ENCODE data around the gene ARHGEF18. TPM values are rescaled to one million over a fixed set of nuclear protein-coding genes. Genes with fewer than 3 reads are reported as not detected.

ARHGEF18 gene
- total RNA-seq (2021) (58.2 and 77.4 TPM in 2 replicates), Bru-seq, nascent RNA (percentile 77 among the genes with signal in this experiment), BruChase-seq, experiment 1, labeled RNA remaining after a 2-hour chase (percentile 87 among the genes with signal in this experiment), BruChase-seq, experiment 2, labeled RNA remaining after a 6-hour chase (percentile 93 among the genes with signal in this experiment)
- long read RNA-seq, partial matches to known transcripts = 60 of 75 reads
- long read RNA-seq, other reads (novel, unspliced or antisense) = 15 of 75 reads

DNA sequence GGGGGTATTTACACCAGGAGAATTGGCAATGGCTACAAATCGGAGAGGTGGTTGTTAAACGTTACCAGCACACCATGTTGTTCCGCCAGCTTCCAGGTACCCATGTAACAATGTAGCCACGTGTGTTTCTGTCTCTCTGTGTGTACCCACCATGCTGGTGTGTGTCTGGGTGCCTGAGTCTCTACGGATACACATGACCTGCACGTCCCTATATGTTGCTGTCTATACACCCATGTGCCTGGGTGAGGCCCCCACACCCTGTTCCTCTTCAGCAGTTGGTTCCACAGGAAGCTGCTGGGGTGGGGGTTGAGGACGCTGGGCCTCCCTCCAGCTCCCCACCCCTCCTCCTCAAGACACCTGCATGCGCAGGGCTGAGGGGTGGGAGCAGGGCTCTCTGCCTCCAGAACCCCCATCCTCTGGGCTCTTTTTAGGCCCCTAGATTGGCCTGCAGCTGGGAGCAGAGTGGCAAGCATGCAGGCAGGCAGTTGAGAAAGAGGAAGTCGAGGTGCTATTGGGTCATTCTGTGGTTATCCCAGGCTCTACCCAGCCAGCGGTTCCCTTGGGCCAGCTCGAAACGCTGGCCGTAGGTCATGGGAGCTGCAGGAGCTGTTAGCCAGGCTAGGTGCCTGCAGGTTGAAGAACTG, at the start of gene ARHGEF18:
ARHGEF18 (plus strand) TSS at position 351 of the 644 bp plus-strand sequence. CDS start 13,954 bp downstream, outside the sequence.
- Histone ChIP-seq H3K9me2 (ENCODE audit: insufficient read depth) (no peaks in the 10 kb centered on the region), H3K27me3 (ENCODE audit: insufficient read depth, low read depth) (no peaks in the 10 kb centered on the region), H3K79me2 (ENCODE audit: low read depth) (no peaks in the 10 kb centered on the region), H4K20me1 (ENCODE audit: insufficient read depth) (no peaks in the 10 kb centered on the region), H3K4me2 (no peak within 1 kb of the TSS), H2AFZ (no peak within 1 kb of the TSS), H3K4me3 (no peak within 1 kb of the TSS), H3F3A (ENCODE audit: insufficient read depth, low read depth) (no peaks in the 10 kb centered on the region), H3K4me1 (replicated peaks; ENCODE audit: insufficient read depth) (no peaks in the 10 kb centered on the region; the same call in 1 of the 2 replicates), H3K36me3 (ENCODE audit: low read depth) (no peaks in the 10 kb centered on the region), H3K9me3 (ENCODE audit: insufficient read depth, low read depth) (no peaks in the 10 kb centered on the region), H3K27ac (no peak within 1 kb of the TSS)
- CTCF ChIA-PET = no interaction called here
- intact Hi-C loops (cut with micrococcal nuclease; ENCODE audit: unreplicated experiment) = no loop called here
- DNase-seq = no peak
- POLR2A ChIA-PET (ENCODE audit: unreplicated experiment) = no interaction called here
- TF ChIP-seq, protein P1, sequence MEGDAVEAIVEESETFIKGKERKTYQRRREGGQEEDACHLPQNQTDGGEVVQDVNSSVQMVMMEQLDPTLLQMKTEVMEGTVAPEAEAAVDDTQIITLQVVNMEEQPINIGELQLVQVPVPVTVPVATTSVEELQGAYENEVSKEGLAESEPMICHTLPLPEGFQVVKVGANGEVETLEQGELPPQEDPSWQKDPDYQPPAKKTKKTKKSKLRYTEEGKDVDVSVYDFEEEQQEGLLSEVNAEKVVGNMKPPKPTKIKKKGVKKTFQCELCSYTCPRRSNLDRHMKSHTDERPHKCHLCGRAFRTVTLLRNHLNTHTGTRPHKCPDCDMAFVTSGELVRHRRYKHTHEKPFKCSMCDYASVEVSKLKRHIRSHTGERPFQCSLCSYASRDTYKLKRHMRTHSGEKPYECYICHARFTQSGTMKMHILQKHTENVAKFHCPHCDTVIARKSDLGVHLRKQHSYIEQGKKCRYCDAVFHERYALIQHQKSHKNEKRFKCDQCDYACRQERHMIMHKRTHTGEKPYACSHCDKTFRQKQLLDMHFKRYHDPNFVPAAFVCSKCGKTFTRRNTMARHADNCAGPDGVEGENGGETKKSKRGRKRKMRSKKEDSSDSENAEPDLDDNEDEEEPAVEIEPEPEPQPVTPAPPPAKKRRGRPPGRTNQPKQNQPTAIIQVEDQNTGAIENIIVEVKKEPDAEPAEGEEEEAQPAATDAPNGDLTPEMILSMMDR (conservative IDR thresholded peaks at IDR 0.05) = no peak
- TF ChIP-seq EZH2 (IDR thresholded peaks at IDR 0.05; ENCODE audit: low read depth) = no peak
- BruUV-seq (replicated peaks) = no TSS peak

DNA sequence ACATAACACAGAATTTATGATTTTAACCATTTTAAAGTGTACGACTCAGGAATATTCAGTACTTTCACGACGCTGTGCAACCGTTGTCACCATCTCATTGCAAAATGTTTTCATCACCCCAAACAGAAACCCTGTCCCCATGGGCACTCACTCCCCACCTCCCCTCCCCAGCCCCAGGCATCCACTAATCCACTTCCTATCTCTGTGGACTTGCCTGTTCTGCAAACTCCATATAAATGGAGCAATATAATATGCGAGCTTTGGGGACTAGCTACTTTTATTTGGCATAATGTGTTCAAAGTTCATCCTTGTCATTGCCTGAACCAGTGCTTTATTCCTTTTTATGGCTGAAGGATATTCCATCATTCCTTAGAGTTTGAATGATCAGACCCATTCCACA, 47.2 kb upstream of the ARHGEF18 start:
- no peaks in the 10 kb centered on the region for H3F3A ChIP-seq (ENCODE audit: insufficient read depth, low read depth)
- no peaks in the 10 kb centered on the region for H3K9me3 ChIP-seq (ENCODE audit: insufficient read depth, low read depth)
- no peak overlapping the region for H3K4me2 ChIP-seq
- no peak for DNase-seq
- H2AFZ ChIP-seq = no peak overlapping the region
- H3K9me2 ChIP-seq (ENCODE audit: insufficient read depth) = no peaks in the 10 kb centered on the region
- CTCF ChIA-PET = interaction anchor here (0.7 kb wide), 1 partner anchor 304 kb away, joined by 8 read pairs; no protein-coding TSS in a partner anchor
- no peak for TF ChIP-seq EZH2 (IDR thresholded peaks at IDR 0.05; ENCODE audit: low read depth)
- TF ChIP-seq, protein P1 (conservative IDR thresholded peaks at IDR 0.05) = no peak
- no peaks in the 10 kb centered on the region for H4K20me1 ChIP-seq (ENCODE audit: insufficient read depth)
- no peaks in the 10 kb centered on the region for H3K4me1 ChIP-seq (replicated peaks; ENCODE audit: insufficient read depth)
- POLR2A ChIA-PET (ENCODE audit: unreplicated experiment) = no interaction called here
- H3K27me3 ChIP-seq (ENCODE audit: insufficient read depth, low read depth) = no peaks in the 10 kb centered on the region
- BruUV-seq (replicated peaks) = no TSS peak
- intact Hi-C loops (cut with micrococcal nuclease; ENCODE audit: unreplicated experiment) = no loop called here
- H3K36me3 ChIP-seq (ENCODE audit: low read depth) = no peaks in the 10 kb centered on the region
- no peaks in the 10 kb centered on the region for H3K79me2 ChIP-seq (ENCODE audit: low read depth)
- no peak overlapping the region for H3K4me3 ChIP-seq
- no peak overlapping the region for H3K27ac ChIP-seq

DNA sequence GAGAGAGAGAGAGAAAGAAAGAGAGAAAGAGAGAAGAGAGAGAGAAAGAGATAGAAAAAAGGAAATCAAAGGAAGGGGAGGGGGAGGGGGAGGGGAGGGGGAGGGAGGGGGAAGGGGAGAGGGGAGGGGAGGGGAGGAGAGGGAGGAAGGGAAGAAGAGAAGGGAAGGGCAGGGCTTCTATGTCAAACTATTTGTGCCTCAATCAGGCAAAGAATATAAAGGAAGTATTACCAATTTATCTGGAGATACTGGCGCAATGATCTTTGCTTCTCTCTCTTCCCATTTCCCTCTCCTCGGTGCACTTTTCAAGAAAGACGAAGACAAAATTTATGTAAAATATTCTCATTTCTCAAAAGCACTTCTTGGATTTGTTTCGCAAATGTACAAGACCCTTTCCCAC, 45.3 kb upstream of the ARHGEF18 start:
- Histone ChIP-seq H4K20me1 (ENCODE audit: insufficient read depth) (no peaks in the 10 kb centered on the region), H3K4me2 (no peak overlapping the region), H3F3A (ENCODE audit: insufficient read depth, low read depth) (no peaks in the 10 kb centered on the region), H3K27me3 (ENCODE audit: insufficient read depth, low read depth) (no peaks in the 10 kb centered on the region), H3K9me3 (ENCODE audit: insufficient read depth, low read depth) (no peaks in the 10 kb centered on the region), H2AFZ (no peak overlapping the region), H3K9me2 (ENCODE audit: insufficient read depth) (no peaks in the 10 kb centered on the region), H3K4me3 (no peak overlapping the region), H3K4me1 (replicated peaks; ENCODE audit: insufficient read depth) (no peaks in the 10 kb centered on the region), H3K27ac (no peak overlapping the region), H3K79me2 (ENCODE audit: low read depth) (no peaks in the 10 kb centered on the region), H3K36me3 (ENCODE audit: low read depth) (no peaks in the 10 kb centered on the region)
- CTCF ChIA-PET = no interaction called here
- POLR2A ChIA-PET (ENCODE audit: unreplicated experiment) = interaction anchor here (0.5 kb wide), 1 partner anchor 704 kb away, joined by 3 read pairs; no protein-coding TSS in a partner anchor
- no TSS peak for BruUV-seq (replicated peaks)
- intact Hi-C loops (cut with micrococcal nuclease; ENCODE audit: unreplicated experiment) = no loop called here
- no peak for DNase-seq
- no peak for TF ChIP-seq EZH2 (IDR thresholded peaks at IDR 0.05; ENCODE audit: low read depth)
- TF ChIP-seq, protein P1 (conservative IDR thresholded peaks at IDR 0.05) = no peak
